Esophagus squamous epithelium (tissue), 4 donors: Measurements from ENCODE around the gene MMP12.

Experiments
- POLR2A ChIP-seq, 4 donors: fragments of 450-650 bp; IDR thresholded peaks; one replicate each; pipeline ENCODE4 v1.6.1; 2017; ENCODE audit warnings: antibody characterized with exemption in 4 of 4, mild to moderate bottlenecking in 4 of 4, moderate library complexity in 3 of 4
- TF ChIP-seq, protein P1 (sequence below), 6 experiments: fragments of 450-650 bp in 4 of 6; fragments of 200-600 bp in 2 of 6; sonication (generic) in 2 of 6; IDR thresholded peaks; one replicate each; pipeline ENCODE4 v1.5.1; 2016 to 2019; ENCODE audit warnings: antibody characterized with exemption in 6 of 6, mild to moderate bottlenecking in 4 of 6, moderate library complexity in 4 of 6

GRCh38 chr11:102868339-102868738 lies 6.4 kb downstream of the MMP12 start:
- TF ChIP-seq, protein P1, sequence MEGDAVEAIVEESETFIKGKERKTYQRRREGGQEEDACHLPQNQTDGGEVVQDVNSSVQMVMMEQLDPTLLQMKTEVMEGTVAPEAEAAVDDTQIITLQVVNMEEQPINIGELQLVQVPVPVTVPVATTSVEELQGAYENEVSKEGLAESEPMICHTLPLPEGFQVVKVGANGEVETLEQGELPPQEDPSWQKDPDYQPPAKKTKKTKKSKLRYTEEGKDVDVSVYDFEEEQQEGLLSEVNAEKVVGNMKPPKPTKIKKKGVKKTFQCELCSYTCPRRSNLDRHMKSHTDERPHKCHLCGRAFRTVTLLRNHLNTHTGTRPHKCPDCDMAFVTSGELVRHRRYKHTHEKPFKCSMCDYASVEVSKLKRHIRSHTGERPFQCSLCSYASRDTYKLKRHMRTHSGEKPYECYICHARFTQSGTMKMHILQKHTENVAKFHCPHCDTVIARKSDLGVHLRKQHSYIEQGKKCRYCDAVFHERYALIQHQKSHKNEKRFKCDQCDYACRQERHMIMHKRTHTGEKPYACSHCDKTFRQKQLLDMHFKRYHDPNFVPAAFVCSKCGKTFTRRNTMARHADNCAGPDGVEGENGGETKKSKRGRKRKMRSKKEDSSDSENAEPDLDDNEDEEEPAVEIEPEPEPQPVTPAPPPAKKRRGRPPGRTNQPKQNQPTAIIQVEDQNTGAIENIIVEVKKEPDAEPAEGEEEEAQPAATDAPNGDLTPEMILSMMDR (IDR thresholded peaks at IDR 0.05), result no peak
- no peak for TF ChIP-seq POLR2A (IDR thresholded peaks at IDR 0.05)
